ENCODE measurements around the gene ECHDC1.

The ECHDC1 gene

GRCh38 chr6:127347178-127347577, 3.8 kb upstream of the ECHDC1 start:
- Histone ChIP-seq H3K4me3 (ENCODE audit: low read depth, low read length, poor library complexity, severe bottlenecking) (no peak overlapping the region), H3K27me3 (ENCODE audit: insufficient read depth, low read length) (no peaks in the 10 kb centered on the region), H3K4me2 (ENCODE audit: low read length) (no peak overlapping the region), H3K9me2 (ENCODE audit: low read depth, low read length) (no peaks in the 10 kb centered on the region), H3K9me3 (ENCODE audit: low read length) (no peaks in the 10 kb centered on the region), H3K27ac (ENCODE audit: low read depth, low read length, poor library complexity, severe bottlenecking) (no peak overlapping the region), H2AFZ (ENCODE audit: low read length) (no peak overlapping the region), H4K20me1 (ENCODE audit: insufficient read depth, low read length) (no peaks in the 10 kb centered on the region), H3K36me3 (ENCODE audit: insufficient read depth, low read length) (no peaks in the 10 kb centered on the region), H3F3A (ENCODE audit: insufficient read depth, low read length) (no peaks in the 10 kb centered on the region), H3K4me1 (ENCODE audit: insufficient read depth, low read length, severe bottlenecking) (peaks cover 13% of the 10 kb centered on the region), H3K79me2 (ENCODE audit: insufficient read depth, low read length) (peaks cover 13% of the 10 kb centered on the region), H3K9ac (ENCODE audit: low read length) (no peak overlapping the region)
- TF ChIP-seq EZH2 (IDR thresholded peaks at IDR 0.05; ENCODE audit: borderline replicate concordance, low read length) (no peak), CTCF (IDR thresholded peaks at IDR 0.05; ENCODE audit: low read length) (no peak)

- H3K36me3 ChIP-seq (ENCODE audit: insufficient read depth, low read length) = peaks cover under 1% of the 10 kb centered on the region; the same call in 1 of the 2 replicates
- no peaks in the 10 kb centered on the region for H3F3A ChIP-seq (ENCODE audit: insufficient read depth, low read length)
- no peaks in the 10 kb centered on the region for H3K27me3 ChIP-seq (ENCODE audit: insufficient read depth, low read length)
- H3K4me3 ChIP-seq (ENCODE audit: low read depth, low read length, poor library complexity, severe bottlenecking) = no peak overlapping the region
- peaks cover 29% of the 10 kb centered on the region for H3K4me1 ChIP-seq (ENCODE audit: insufficient read depth, low read length, severe bottlenecking)
- no peak overlapping the region for H3K9ac ChIP-seq (ENCODE audit: low read length)
- TF ChIP-seq EZH2 (IDR thresholded peaks at IDR 0.05; ENCODE audit: borderline replicate concordance, low read length) = no peak
- no peak for TF ChIP-seq CTCF (IDR thresholded peaks at IDR 0.05; ENCODE audit: low read length)
- H3K27ac ChIP-seq (ENCODE audit: low read depth, low read length, poor library complexity, severe bottlenecking) = no peak overlapping the region
- peaks cover 24% of the 10 kb centered on the region for H3K79me2 ChIP-seq (ENCODE audit: insufficient read depth, low read length)
- no peaks in the 10 kb centered on the region for H3K9me3 ChIP-seq (ENCODE audit: low read length)
- no peak overlapping the region for H3K4me2 ChIP-seq (ENCODE audit: low read length)
- no peaks in the 10 kb centered on the region for H3K9me2 ChIP-seq (ENCODE audit: low read depth, low read length)
- H2AFZ ChIP-seq (ENCODE audit: low read length) = no peak overlapping the region
- no peaks in the 10 kb centered on the region for H4K20me1 ChIP-seq (ENCODE audit: insufficient read depth, low read length)
Observed at GRCh38 chr6:127345521-127345920, 2.1 kb upstream of the ECHDC1 start.

GRCh38 chr6:127343809-127344659, 625 bp upstream of the ECHDC1 start:
- Histone ChIP-seq H3K9ac (ENCODE audit: low read length) (peak overlapping the region; percentile 92), H3K27me3 (ENCODE audit: insufficient read depth, low read length) (no peaks in the 10 kb centered on the region), H3K79me2 (ENCODE audit: insufficient read depth, low read length) (peaks cover 38% of the 10 kb centered on the region), H3K9me2 (ENCODE audit: low read depth, low read length) (no peaks in the 10 kb centered on the region), H3K27ac (ENCODE audit: low read depth, low read length, poor library complexity, severe bottlenecking) (peak overlapping the region; percentile 62), H2AFZ (ENCODE audit: low read length) (no peak overlapping the region), H3K4me3 (ENCODE audit: low read depth, low read length, poor library complexity, severe bottlenecking) (peak overlapping the region; percentile 85), H3K36me3 (ENCODE audit: insufficient read depth, low read length) (peaks cover 6% of the 10 kb centered on the region; the same call in 1 of the 2 replicates), H3F3A (ENCODE audit: insufficient read depth, low read length) (no peaks in the 10 kb centered on the region), H3K4me1 (ENCODE audit: insufficient read depth, low read length, severe bottlenecking) (peaks cover 42% of the 10 kb centered on the region), H4K20me1 (ENCODE audit: insufficient read depth, low read length) (no peaks in the 10 kb centered on the region), H3K4me2 (ENCODE audit: low read length) (peak overlapping the region; percentile 94), H3K9me3 (ENCODE audit: low read length) (no peaks in the 10 kb centered on the region)
- TF ChIP-seq EZH2 (IDR thresholded peaks at IDR 0.05; ENCODE audit: borderline replicate concordance, low read length) (no peak), CTCF (IDR thresholded peaks at IDR 0.05; ENCODE audit: low read length) (no peak)

Data from OCI-LY1 (cell line).